DOHH2 (cell line): ENCODE results near the gene PCSK5.

Experiments used
- CTCF ChIP-seq: fragments of 200-600 bp; sonication (generic); IDR thresholded peaks from one replicate; pipeline ENCODE4 v1.5.1; 2014; ENCODE audit warnings: antibody characterized with exemption, mild to moderate bottlenecking, low read depth, low read length; ENCODE audit not compliant: poor library complexity, severe bottlenecking
- EZH2phosphoT487 ChIP-seq: fragments of 200-600 bp; sonication (generic); IDR thresholded peaks from 2 replicates; pipeline ENCODE4 v1.6.1; 2017; ENCODE audit warnings: borderline replicate concordance, mild to moderate bottlenecking, antibody characterized with exemption, low read length, moderate library complexity, mixed read lengths

GRCh38 chr9:76127637-76128036 lies 237.2 kb downstream of the PCSK5 start:
- no peak for TF ChIP-seq CTCF
- no peak for TF ChIP-seq EZH2phosphoT487
